CD4-positive, alpha-beta T cell (primary cell): ENCODE data around the gene HECW1. TPM values are rescaled to one million over a fixed set of nuclear protein-coding genes. Genes with fewer than 3 reads are reported as not detected.

Experiments used
- ATAC-seq: fragments of 200-7000 bp; cut with Tn5 transposase; one replicate; pipeline ENCODE4 v1.10.0; 2022; ENCODE audit warnings: mild to moderate bottlenecking; ENCODE audit not compliant: poor library complexity
- CTCF ChIA-PET: fragments of 350-600 bp; sonication (Branson Sonifier 250); formaldehyde crosslinking; loops from one replicate; lab custom pipeline; 2021; ENCODE audit warnings: antibody characterized with exemption, inconsistent platforms; lab: Charles Lee
- POLR2A ChIA-PET: fragments of 350-600 bp; sonication (Branson Sonifier 250); formaldehyde crosslinking; loops from one replicate; lab custom pipeline; 2021; ENCODE audit warnings: antibody characterized with exemption, inconsistent platforms; lab: Charles Lee
- DNase-seq, 14 experiments: peaks; one replicate each; pipeline ENCODE4 v3.0.0-alpha.2; 2013 to 2020; ENCODE audit warnings: mixed read lengths in 2 of 14
- H3K27ac ChIP-seq, 2 donors: one replicate each; pipeline versions ENCODE4 v1.5.1 to v1.7.0; 2013; ENCODE audit warnings: low read length in 2 of 2, low read depth in 1 of 2, mild to moderate bottlenecking in 1 of 2
- H3K27me3 ChIP-seq, 2 experiments: 1 replicate in 1 of 2; 2 replicates in 1 of 2; pipeline versions ENCODE4 v1.6.1 to v1.7.0; 2013; ENCODE audit warnings: low read length in 2 of 2, control low read depth in 1 of 2, mild to moderate bottlenecking in 1 of 2, moderate library complexity in 1 of 2; ENCODE audit not compliant: insufficient read depth in 2 of 2, control insufficient read depth in 1 of 2
- H3K36me3 ChIP-seq: one replicate; pipeline ENCODE4 v1.6.1; 2013; ENCODE audit warnings: low read length, control low read depth; ENCODE audit not compliant: insufficient read depth
- H3K4me1 ChIP-seq: one replicate; pipeline ENCODE4 v1.6.1; 2013; ENCODE audit warnings: low read length, control low read depth; ENCODE audit not compliant: insufficient read depth
- H3K4me3 ChIP-seq: one replicate; pipeline ENCODE4 v1.5.1; 2013; ENCODE audit warnings: mild to moderate bottlenecking, low read length, moderate library complexity
- H3K9me3 ChIP-seq, 2 experiments: 1 replicate in 1 of 2; 2 replicates in 1 of 2; pipeline versions ENCODE4 v1.6.1 to v1.7.0; 2013; ENCODE audit warnings: low read length in 2 of 2, mild to moderate bottlenecking in 2 of 2, control low read depth in 1 of 2, moderate library complexity in 1 of 2; ENCODE audit not compliant: control insufficient read depth in 1 of 2, insufficient read depth in 1 of 2
- H3K27ac Mint-ChIP-seq: one replicate; pipeline ENCODE4 v1.8.0; 2020; ENCODE audit warnings: mixed read lengths
- H3K27me3 Mint-ChIP-seq: one replicate; pipeline ENCODE4 v1.8.0; 2021; ENCODE audit warnings: mixed read lengths
- H3K36me3 Mint-ChIP-seq: one replicate; pipeline ENCODE4 v1.8.0; 2021; ENCODE audit warnings: low read depth, mixed read lengths
- H3K4me1 Mint-ChIP-seq: one replicate; pipeline ENCODE4 v1.8.0; 2021; ENCODE audit warnings: low read depth, mixed read lengths
- H3K4me3 Mint-ChIP-seq: one replicate; pipeline ENCODE4 v1.8.0; 2020; ENCODE audit warnings: mild to moderate bottlenecking, mixed read lengths
- H3K9me3 Mint-ChIP-seq: one replicate; pipeline ENCODE4 v1.8.0; 2020; ENCODE audit warnings: mixed read lengths
- CTCF ChIP-seq: fragments of 200-600 bp; IDR thresholded peaks from one replicate; pipeline ENCODE4 v1.8.0; 2022; ENCODE audit warnings: antibody characterized with exemption, mild to moderate bottlenecking
- intact Hi-C, 2 experiments: fragments of 100-400 bp; cut with DNase I in 1 of 2; cut with micrococcal nuclease in 1 of 2; formaldehyde crosslinking; loops; one replicate each; pipeline versions ENCODE4 v1.15.1 to v1.9.0; 2023 to 2025; cut with DNase I, micrococcal nuclease
- total RNA-seq, 174 experiments: library from RNA in 2 of 174; stranded (reverse) in 2 of 174; gene quantifications; one replicate each; pipeline ENCODE4 v1.2.3 and lab custom pipeline; 2021 to 2026

Gene HECW1
- total RNA-seq, 2 experiments from 2014 or later, result not detected

- Mint-ChIP-seq H3K9me3 (no peaks in the 10 kb centered on the region), H3K4me3 (no peak overlapping the region), H3K27me3 (peaks cover 44% of the 10 kb centered on the region), H3K36me3 (no peaks in the 10 kb centered on the region), H3K4me1 (no peaks in the 10 kb centered on the region), H3K27ac (no peak overlapping the region)
- intact Hi-C loops, result no loop called here
- DNase-seq (no peak), ATAC-seq (no peak)
- POLR2A ChIA-PET, result no interaction called here
- no peaks in the 10 kb centered on the region for H3K4me1 ChIP-seq
- H3K27me3 ChIP-seq, result peaks cover 3 to 7% of the 10 kb centered on the region in 2 experiments
- no peaks in the 10 kb centered on the region for H3K36me3 ChIP-seq
- no peak overlapping the region for H3K27ac ChIP-seq
- peaks cover 0 to 12% of the 10 kb centered on the region in 2 experiments for H3K9me3 ChIP-seq
- CTCF ChIA-PET, result no interaction called here
- H3K4me3 ChIP-seq, result no peak overlapping the region
- no peak for TF ChIP-seq CTCF
Observed at GRCh38 chr7:43198016-43198415, 85.6 kb downstream of the HECW1 start.

GRCh38 chr7:43198599-43199090 is 86.2 kb downstream of the HECW1 start:
- Mint-ChIP-seq H3K4me1 (no peaks in the 10 kb centered on the region), H3K27ac (no peak overlapping the region), H3K9me3 (no peaks in the 10 kb centered on the region), H3K4me3 (no peak overlapping the region), H3K36me3 (no peaks in the 10 kb centered on the region), H3K27me3 (peaks cover 44% of the 10 kb centered on the region)
- CTCF ChIA-PET, result no interaction called here
- DNase-seq (no peak), ATAC-seq (no peak)
- no peak overlapping the region for H3K27ac ChIP-seq
- H3K4me1 ChIP-seq, result no peaks in the 10 kb centered on the region
- POLR2A ChIA-PET, result no interaction called here
- no peak overlapping the region for H3K4me3 ChIP-seq
- TF ChIP-seq CTCF, result no peak
- H3K36me3 ChIP-seq, result no peaks in the 10 kb centered on the region
- H3K27me3 ChIP-seq, result peaks cover 3 to 7% of the 10 kb centered on the region in 2 experiments
- intact Hi-C loops, result no loop called here
- peaks cover 0 to 12% of the 10 kb centered on the region in 2 experiments for H3K9me3 ChIP-seq

GRCh38 chr7:43199371-43200160 is 87.1 kb downstream of the HECW1 start:
- no peak for TF ChIP-seq CTCF
- Mint-ChIP-seq H3K36me3 (no peaks in the 10 kb centered on the region), H3K9me3 (no peaks in the 10 kb centered on the region), H3K4me1 (no peaks in the 10 kb centered on the region), H3K4me3 (no peak overlapping the region), H3K27me3 (peaks cover 39% of the 10 kb centered on the region), H3K27ac (no peak overlapping the region)
- no peak overlapping the region for H3K4me3 ChIP-seq
- H3K36me3 ChIP-seq, result no peaks in the 10 kb centered on the region
- ChIA-PET CTCF (no interaction called here), POLR2A (no interaction called here)
- intact Hi-C loops, result no loop called here
- H3K27ac ChIP-seq, result no peak overlapping the region
- ATAC-seq (no peak), DNase-seq (no peak)
- peaks cover 0 to 12% of the 10 kb centered on the region in 2 experiments for H3K9me3 ChIP-seq
- no peaks in the 10 kb centered on the region for H3K4me1 ChIP-seq
- H3K27me3 ChIP-seq, result peaks cover 3 to 7% of the 10 kb centered on the region in 2 experiments
